ENCODE measurements around the gene CYBRD1.

DNA sequence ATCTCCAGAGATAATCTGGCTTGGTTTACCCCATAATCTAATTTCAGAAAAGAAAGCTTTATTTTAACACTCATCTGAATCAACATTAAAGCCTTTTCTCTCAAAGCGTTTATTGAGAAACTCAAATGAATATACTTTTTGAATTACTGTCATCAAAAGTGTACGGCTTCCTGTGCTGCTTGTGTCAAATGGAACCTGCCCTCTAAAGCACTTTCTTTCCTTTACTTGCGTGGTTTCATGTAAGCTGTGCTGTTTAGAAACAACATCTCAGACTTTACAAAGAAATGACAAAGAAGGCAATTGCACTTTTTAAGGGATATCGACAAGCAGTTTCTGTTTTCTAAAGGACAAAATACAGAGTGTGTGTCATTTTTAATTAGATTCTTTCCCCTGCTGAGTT lies 35.1 kb downstream of the CYBRD1 start:
- TF ChIP-seq CTCF (IDR thresholded peaks at IDR 0.05) (no peak), POLR2A (IDR thresholded peaks at IDR 0.05) (no peak)
